Measurements from ENCODE around the gene ATG7.

DNA sequence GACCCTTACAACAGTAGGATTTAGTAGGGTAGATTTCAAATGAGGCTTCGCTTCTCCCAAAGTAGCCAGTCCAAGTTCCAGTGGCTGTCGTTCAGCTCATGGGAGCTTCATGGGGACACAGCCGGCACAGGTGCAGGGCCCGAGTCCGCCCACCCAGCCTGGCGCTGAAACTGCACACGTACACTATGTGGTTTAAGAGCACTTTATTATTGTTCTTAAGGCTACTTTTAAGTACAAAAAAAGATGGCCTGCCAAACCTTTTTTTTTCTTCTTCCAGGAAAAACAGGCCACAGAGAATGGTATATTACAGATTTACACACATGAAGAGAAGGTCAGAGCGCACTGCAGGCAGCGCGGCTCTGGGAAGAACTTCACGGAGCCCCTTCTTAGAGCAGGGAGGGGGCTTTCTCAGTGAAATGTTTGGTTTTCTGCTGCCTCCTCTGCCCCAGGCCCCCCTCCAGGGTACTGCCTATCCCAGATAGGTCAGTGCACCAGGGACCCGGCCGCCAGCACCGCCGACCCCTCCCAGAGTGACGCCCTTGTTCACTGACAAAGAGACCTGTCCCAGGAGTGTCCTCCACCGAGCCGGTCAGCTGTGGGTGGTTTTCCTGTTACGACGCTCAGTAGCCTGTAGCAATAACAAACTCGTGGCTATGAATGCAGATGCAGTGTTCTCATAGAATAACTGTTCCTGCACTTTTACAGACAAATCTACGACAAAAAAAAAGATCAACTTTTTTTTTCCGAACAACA is 283.9 kb downstream of the ATG7 start:
- TF ChIP-seq CTCF (IDR thresholded peaks at IDR 0.05; ENCODE audit: low read depth, low read length, missing input control) (no peak), TAF1 (conservative IDR thresholded peaks at IDR 0.05) (no peak), HNF4G (IDR thresholded peaks at IDR 0.05) (no peak), JUND (IDR thresholded peaks at IDR 0.05) (no peak), RAD21 (IDR thresholded peaks at IDR 0.05) (no peak), REST (IDR thresholded peaks at IDR 0.05) (no peak), ZBTB33 (IDR thresholded peaks at IDR 0.05) (no peak), SP1 (IDR thresholded peaks at IDR 0.05) (no peak), EGR1 (IDR thresholded peaks at IDR 0.05; ENCODE audit: low read depth in 2 of 2) (no peak), GABPA (IDR thresholded peaks at IDR 0.05 in 1 of 2, conservative IDR thresholded peaks at IDR 0.05 in 1 of 2) (no peak)
- TF ChIP-seq, protein P1, sequence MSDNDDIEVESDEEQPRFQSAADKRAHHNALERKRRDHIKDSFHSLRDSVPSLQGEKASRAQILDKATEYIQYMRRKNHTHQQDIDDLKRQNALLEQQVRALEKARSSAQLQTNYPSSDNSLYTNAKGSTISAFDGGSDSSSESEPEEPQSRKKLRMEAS (IDR thresholded peaks at IDR 0.05): no peak
